Hematopoietic multipotent progenitor cell treated with erythropoietin and hydrocortisone succinate and interleukin-3 and kit ligand, for 4 days (in vitro differentiated cells): Measurements from ENCODE around the gene ANXA4.
"Not testable (repeated sequence)": the region's sequence is repeated elsewhere in the genome, so short reads cannot be mapped to it uniquely, and the experiment has no call there.

ENCODE experiments used
- DNase-seq: peaks from one replicate; pipeline ENCODE4 v3.0.0-alpha.2; 2015

The ANXA4 gene

DNA sequence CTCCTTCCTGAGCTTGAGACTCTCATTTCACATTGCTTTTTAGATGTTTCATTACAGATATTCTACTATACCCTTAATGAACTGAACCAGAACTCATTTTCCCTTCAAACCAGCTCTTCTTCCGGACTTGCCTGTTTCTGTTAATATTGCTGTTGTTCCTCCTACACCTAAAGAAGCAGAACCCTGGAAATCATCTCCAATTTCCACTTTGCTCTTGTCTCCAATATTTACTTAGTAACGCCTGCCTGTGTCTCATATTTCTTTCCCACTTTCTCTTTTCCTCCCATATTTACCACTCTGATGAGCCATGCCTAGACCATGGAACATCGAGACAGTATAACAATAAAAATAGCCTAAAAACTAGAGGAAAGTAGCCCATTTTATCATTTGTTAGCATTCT lies 69.7 kb downstream of the ANXA4 start:
- DNase-seq = no peak

DNA sequence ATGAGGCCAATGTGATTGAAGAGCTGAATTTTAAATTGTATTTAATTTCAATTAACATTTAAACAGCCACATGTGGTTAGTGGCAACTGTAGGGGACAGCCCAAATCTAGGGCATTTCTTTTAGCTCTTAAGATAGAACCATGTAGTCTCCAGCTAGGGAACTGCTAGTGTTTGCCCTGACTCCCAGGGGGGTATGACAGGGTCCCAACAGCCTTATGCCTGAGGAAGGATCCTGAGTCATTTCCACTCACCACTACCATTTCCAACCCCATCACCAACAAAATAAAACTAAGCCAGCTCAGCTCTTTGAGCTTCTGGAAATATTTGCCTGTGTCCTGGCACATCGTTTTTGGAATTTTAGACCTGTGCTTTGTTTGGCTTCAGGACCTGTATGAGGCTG lies 73.8 kb downstream of the ANXA4 start:
- no peak for DNase-seq

DNA sequence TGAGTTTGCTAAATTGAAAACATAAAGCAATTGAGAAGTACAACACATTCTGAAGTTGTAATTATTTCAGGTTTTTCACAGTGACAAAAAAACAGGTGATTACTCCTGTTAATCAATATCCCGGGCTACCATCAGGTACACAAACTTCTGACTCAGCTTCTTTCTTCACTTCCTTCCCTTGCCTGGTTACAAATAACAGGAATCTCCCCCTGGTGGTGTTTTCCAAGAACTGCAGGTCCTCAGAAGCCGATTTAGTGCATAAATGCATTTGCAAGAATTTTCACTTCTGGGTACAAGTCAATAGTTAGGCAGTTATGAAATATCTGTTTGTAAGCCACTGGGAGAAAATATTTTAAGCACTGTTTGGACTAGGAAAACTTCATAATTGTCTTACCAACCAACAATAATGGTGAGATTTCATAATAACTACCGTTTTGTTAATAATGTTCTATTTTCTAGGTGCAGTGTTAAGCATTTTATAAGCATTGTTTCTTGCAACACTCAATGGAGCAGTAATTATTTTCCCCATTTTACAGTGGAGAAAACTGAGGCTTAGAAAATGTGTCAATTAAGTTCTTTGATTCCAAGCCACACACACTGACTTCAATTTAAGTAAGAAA lies 75.1 kb downstream of the ANXA4 start:
- DNase-seq = peak; percentile 95

DNA sequence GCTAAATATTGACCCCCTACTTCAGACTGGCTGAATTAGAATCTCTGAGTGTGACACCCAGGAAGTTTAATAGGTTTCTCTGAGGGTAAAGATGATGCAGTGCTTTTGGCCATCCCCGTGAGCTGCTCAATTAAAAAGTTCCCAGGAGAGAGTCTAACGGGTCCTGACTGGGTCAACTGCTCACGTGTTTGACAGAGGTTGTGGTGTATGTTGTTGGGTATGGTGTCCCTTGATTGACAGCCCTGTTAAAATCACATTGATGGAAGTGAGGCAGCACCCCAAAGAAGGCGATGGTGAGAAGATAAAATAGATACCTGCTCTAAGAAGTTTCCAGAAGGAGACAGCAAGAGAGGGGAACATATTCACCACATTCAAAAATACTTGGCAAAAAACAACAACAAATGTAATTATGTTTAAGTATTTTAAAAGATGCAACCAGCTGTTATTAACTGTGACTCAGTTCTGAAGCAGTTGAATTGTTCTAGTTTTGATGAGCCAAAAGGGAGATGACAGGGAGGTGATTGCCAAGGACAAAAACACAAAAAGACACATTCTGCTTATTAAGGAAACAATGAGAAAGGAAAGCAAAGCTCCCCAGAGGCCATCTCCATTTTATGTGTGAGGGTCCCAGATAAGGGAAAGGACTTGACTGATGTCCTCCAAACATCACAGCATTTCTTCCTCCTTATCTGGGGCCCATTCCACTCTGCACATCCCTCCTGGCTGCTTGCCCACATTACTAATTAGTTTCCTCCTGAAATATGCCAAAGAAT lies 76.0 kb downstream of the ANXA4 start:
- peak; percentile 84 for DNase-seq

DNA sequence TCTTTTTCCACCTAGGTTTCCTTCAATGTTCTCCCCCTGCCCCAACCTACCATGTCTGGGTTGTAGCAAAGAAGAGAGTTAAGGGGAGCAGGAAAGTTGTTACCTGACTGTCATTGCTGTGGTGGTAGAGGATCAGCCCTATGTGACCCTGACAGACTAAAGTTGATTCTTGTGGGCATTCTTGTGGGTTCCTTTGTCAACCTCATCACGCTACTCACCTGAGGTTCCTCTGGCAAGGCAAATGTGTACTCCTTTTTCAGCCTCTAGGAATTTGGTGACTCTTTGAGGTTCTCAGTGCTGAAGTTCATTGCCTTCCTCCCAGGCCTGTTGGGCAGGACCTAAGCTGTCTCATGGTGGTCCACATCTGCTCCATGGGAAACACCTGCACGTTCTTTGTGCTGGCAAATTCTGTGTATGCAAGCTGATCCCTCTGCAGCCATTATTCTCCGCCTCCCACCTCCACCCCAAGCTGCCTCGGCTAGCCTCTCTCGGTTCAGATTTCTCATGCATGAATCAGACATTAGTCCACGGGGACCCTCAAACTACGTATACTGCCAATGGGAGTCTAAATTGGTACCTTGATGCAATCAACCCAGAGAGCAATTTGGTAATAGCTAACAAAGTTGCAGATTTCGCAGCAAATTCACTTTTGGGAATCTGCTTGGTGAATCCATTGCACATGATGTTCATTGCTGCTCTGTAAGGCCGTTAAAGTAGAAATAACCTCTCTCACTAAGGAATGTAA lies 86.0 kb downstream of the ANXA4 start:
- no peak for DNase-seq

DNA sequence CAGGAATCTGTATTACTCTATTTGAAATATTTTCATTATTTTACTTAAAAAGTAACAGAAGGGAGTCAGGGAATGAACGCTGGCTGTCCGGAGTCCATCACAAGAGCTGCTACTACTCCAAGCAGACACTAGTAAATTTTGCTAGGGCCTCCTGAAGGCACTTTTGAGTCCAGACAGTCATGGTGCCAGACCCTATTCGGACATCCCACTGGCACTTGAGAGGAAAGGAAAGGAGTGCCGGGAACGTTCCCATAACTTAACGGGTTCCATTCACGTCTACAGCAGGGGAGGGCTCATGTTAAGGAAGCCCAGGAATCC lies 87.0 kb downstream of the ANXA4 start:
- no peak for DNase-seq

DNA sequence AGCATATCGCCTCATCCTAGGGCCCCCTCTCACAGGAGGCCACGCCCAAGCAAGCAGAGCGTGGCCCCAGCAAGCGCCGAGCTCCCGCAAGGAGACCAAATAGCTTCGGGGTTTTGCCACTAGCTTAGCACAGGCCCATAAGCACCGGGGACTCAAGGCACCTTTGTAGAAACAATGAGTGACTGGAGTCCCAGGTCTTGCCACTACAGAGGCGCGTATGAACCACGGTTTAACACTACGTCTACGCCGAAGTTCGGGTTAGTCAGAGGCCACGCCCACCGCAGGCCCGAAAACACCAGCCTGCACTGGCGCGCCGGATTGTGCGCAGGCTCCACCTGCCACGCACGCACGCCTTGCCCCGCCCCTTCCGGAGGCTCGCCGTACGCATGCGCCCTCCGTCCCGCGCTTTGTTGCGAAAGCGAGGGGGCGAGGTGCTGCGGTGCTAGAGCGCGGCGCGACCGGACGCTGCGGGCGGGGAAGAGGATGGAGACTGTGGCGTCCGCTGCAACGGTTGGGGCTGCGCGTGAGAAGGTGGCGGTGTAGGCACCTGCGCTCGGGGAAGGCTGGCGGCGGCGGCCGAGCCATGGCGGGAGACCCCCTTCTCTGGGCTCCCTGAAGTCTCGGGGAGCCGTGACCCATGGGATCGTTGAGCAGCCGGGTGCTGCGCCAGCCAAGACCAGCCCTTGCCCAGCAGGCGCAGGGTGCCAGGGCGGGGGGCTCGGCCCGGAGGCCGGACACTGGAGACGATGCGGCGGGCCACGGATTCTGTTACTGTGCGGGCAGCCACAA lies 87.5 kb downstream of the ANXA4 start, which contains the start of gene GMCL1:
TSS of gene GMCL1 (plus strand) at position 405 of the 789 bp plus-strand sequence. CDS start at position 638, 233 bp downstream.
- DNase-seq = peak; percentile 99

DNA sequence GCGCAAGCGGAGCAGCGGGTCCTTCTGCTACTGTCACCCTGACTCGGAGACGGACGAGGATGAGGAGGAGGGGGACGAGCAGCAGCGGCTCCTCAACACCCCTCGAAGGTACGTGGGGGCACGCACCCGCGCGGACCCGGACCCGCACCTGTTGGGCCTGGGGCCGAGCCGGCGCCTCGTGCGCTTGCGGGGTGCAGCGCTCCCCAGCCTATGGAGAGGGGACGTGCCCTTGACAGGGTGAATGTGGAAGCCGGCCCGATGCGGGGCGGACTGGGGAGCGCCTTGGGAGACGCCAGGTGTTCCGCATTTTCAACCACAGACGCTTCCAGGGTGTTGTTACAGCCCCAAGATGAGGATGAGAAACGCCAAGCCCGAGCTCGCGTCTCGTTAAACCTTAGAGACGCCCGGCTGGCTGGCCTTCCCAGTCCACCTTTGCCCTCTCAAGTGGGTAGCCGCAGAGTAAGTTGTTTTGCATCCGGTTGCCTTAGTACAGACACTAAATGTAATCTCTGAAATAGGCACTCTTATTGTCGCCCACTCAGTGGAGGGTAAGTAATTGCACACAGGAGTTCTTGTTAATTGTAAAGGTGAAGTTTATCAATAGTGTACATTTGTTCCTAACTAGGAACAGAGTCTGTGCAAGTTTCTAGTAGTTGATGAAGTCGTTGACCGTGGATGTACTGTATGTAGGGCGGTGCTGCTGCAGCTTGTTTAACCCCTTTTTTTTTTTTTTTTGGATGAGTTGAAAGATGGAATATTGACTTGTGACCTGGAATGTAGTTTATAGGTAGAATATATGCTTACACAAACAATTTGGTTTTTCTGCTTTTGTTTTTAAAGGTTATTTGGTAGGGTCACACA lies 88.3 kb downstream of the ANXA4 start:
- peak; percentile 65 for DNase-seq

DNA sequence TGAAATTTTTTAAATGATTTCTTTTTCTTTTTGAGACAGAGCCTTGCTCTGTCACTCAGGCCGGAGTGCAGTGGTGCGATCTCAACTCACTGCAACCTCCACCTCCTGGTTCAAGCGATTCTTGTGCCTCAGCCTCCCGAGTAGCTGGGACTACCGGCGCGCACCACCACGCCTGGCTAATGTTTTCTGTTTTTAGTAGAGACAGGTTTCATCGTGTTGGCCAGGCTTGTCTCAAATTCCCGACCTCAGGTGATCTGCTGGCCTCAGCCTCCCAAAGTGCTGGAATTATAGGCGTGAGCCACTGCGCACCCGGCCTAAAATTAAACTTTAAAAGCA lies 88.9 kb downstream of the ANXA4 start:
- not testable (repeated sequence) for DNase-seq

DNA sequence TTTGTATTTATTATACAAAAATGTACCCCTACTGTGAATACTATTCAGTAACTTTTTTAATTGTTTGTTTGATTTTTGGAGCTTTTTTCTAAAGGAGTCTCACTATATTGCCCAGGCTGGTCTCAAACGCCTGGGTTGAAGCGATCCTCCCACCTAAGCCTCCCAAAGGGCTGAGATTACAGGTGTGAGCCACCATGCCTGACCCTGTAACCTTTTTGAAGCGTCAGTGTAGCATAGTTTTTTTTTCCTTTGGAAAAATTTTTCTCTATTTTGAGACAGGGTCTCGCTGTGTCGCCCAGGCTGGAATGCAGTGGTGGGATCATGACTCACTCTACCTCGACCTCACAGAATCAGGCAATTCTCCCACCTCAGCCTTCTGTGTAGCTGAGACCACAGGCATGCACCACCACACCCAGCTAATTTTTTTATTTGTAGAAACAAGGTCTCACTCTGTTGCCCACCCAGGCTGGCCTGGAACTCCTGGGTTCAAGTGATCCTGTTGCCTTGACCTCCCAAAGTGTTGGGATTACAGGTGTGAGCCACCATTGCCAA lies 89.5 kb downstream of the ANXA4 start:
- DNase-seq = no peak

DNA sequence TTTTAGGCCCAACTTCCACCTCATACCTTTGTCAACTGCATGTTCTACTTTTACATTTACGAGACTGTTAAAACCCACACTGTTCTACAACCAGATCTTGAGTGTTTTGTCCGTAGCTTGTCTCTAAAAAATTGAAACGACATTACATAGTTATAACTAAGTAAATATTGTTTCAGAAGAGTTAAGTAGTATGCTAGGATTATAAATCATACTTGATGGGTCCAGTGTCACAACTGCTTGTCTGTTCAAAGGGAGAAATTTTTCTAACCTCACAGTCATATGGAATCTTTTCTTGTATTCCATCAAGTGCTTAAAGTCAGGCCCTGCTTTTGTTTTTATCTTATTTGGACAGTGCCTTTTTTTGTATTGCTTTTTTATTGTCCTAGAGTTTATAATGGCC lies 91.8 kb downstream of the ANXA4 start:
- DNase-seq = no peak

DNA sequence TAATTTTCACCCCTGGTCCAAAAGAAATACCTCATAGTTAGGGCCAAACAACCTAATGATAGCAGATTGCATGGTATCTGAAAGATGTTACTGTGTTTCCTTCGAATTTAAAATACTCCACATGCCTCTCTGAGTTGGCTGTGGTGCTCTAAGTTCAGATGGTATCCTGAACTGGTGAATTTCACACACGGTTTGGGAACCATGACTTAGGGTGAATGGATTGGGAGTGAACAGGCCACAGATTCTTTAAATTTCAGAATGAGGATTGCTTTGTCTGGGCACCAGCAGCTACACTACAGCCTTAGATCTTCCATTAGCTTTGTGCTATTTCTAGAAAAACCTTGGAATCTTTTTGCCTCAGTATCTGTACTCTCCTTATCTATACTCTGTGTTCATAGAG lies 93.7 kb downstream of the ANXA4 start:
- DNase-seq = no peak

DNA sequence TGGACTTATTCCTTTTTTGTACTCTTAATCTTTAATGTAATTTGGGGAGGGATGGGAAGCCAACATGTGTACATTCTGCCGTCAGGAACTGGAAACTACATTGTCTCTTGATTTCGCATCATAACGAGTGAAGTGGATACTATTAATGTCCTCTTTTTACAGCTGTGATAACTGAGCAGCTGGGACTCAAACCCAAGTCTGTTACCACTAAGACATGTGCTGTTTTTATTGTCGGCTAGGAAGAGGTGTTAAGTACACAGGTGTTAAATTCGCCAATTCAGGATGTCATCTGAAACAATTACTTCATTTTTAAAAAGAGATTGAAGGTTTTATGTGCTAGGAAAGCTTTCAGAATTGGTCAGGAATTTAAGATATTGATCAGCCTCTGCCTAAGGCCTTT lies 94.4 kb downstream of the ANXA4 start:
- no peak for DNase-seq

DNA sequence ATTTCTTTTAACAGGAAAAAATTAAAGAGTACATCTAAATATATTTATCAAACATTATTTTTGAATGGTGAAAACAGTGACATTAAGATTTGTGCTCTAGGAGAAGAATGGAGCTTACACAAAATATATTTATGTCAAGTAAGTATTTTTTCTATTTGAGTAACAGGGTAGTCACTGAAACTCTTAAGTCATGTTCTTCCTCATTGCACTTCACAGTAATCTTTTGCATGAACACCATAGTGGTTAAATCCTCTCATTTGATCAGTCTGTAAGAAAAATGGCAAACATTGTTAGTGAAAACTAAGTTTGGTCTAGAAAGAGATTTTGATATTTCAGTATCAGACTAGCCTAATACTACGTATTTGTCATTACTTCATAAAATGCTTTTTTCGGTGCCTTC lies 95.6 kb downstream of the ANXA4 start:
- DNase-seq = no peak

DNA sequence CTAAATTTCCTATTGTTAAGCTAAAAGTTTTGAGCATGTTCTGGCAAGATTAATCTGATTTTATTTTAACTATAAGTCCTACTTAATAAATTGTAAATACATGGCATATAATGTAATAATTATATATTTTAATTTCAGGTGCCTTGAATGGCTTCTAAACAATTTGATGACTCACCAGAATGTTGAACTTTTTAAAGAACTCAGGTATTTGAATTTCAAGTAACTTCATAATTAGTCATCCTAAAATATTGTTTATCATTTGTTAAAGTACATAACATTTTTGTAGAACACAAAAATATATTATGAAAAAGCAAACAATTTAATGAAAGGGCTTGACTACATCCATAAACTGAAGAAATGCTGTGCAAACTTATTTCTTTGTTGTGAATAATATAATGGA lies 102.1 kb downstream of the ANXA4 start:
- no peak for DNase-seq

DNA sequence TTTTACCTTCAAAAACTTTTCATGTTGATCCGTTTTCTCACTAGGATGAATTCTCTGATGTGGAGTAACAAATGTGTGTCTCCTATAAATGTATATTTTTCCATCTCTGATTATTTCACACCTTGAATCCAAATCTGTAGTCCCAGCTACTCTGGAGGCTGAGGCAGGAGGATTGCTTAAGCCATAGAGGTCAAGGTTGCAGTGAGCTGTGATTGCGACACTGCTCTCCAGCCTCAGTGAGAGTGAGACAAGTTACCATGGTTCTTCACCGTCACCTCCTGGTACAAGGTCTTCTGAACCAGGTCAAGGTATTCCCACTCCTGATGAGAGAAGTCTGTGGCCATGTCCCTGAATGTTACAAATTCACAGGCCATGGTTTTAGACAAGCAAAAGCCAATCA lies 102.6 kb downstream of the ANXA4 start:
- no peak for DNase-seq

DNA sequence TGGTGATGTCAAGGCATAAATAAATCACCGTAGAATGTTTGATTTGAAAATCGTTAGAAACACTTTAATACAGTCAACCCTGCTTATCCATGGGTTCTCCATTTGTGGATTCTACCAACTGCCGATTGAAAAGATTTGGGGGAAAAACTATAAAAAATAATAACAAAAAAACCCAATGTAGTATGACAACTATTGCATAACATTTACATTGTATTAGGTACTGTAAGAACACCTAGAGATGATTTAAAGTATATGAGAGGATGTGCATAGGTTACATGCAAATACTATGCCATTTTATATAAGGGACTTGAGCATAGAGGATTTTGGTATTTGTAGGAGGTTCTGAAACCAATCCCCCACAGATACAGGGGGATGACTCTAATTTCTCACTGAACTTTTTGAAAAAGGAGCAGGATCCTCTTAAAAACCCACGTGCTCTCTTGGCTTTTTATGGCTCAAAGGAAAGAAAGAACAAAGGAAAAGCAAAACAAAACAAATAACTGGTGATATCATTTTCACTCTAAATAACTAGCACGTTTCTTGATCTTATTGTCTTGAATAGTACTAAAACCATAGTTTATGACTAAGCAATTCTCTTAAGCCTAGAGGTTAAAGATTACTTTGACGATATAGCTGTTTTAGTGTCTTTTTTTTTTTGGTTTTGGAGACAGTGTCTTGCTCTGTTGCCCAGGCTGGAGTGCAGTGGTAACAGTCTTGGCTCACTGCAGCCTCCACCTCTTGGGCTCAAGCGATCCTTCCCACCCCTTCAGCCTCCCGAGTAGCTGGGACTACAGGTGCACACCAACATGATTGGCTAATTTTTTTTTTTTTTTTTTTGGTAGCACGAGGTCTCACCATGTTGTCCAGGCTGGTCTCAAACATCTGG lies 104.5 kb downstream of the ANXA4 start:
- peak; percentile 22 for DNase-seq

DNA sequence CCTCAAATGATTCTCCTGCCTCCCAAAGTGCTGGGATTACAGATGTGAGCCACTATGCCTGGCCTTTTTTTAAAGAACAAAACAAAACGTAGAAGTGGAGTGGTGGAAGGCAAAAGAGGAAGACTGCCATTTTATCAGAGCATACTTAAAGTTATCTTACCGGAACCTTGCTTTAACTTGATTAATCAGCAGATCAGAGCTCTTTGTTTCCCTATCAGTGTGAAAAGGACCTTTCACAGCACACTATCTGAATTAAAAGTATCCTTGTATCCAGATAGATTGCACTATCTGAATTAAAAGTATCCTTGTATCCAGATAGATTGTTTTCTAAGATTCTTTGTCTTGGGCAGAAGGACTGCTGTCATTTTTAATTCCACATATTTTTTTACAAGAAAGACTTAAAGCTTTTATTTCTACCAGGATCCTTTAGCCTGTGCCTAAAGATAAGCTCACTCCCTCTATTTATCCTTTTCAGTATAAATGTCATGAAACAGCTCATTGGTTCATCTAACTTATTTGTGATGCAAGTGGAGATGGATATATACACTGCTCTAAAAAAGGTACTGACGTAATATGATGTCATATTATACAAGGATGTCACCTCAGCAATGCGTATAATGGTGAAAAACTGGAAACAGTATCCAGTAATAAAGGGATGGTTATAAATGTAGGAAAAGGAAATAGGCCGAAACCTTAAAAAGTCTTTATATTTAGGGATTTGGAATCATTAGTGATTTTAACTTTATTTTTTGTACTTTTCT lies 105.3 kb downstream of the ANXA4 start:
- DNase-seq = peak; percentile 48

DNA sequence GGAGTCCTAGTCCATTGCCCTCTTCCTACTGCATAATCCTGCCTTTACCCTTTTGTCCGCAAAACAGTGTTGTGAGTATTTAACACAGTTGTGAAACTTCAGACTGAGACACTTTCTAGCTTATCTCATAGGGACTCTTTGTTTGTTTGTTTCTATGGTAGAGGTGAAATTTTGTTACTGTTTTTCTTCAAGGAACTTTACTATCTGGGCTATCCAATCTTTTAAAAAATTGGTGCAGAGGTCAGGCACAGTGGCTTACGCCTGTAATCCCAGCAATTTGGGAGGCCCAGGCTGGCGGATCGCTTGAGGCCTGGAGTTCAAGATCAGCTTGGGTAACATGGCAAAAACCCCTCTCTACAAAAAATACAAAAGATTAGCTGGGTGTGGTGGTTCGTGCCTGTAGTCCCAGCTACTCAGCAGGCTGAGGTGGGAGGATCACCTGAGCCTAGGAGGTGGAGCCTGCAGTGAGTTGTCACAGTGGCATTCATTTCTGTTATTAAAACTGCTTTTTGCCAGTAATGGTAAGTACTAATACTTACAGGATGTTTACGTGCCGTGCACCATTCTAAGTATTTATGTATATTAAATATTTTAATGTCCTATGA lies 106.4 kb downstream of the ANXA4 start:
- DNase-seq = no peak

DNA sequence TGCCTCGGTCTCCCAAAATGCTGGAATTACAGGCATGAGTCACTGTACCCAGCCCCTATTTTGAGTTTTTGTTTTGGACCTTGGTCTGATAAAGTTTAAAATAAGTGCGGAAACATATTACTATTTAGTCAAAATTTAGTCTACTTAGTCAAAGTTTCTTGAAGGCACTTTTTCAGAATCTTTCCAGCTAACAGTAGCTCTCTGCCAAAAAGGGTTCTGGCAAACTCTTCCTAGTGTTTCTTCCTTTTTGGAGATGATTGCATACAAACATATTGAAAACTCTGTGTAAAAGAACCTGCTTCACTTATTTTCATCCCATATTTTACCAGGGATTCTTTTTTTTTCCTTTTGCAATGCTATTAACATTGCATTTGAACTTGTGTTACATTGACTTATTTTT lies 116.3 kb downstream of the ANXA4 start:
- DNase-seq = no peak
